HEK293 (cell line): ENCODE data around the gene FAM120B.

Experiments
- ZNF133 ChIP-seq: fragments of 450-650 bp; formaldehyde crosslinking; IDR thresholded peaks from 2 replicates; pipeline ENCODE4 v1.5.1; 2016; ENCODE audit warnings: missing biosample characterization, missing genetic modification characterization
- ZNF175 ChIP-seq: fragments of 450-650 bp; formaldehyde crosslinking; IDR thresholded peaks from 2 replicates; pipeline ENCODE4 v1.5.1; 2016; ENCODE audit warnings: missing biosample characterization, missing genetic modification characterization
- ZNF266 ChIP-seq: fragments of 450-650 bp; formaldehyde crosslinking; IDR thresholded peaks from 2 replicates; pipeline ENCODE4 v1.5.1; 2016; ENCODE audit warnings: missing biosample characterization, missing genetic modification characterization, low read depth
- ZNF549 ChIP-seq: fragments of 450-650 bp; IDR thresholded peaks from 2 replicates; pipeline ENCODE4 v1.5.1; 2018; ENCODE audit warnings: missing biosample characterization, missing genetic modification characterization, mild to moderate bottlenecking, inconsistent platforms, moderate library complexity
- TF ChIP-seq, protein P1 (sequence below): fragments of 450-650 bp; formaldehyde crosslinking; IDR thresholded peaks from 2 replicates; pipeline ENCODE4 v1.5.1; 2016; ENCODE audit warnings: missing biosample characterization, missing genetic modification characterization
- TF ChIP-seq, protein P2 (sequence below): sonication (generic); formaldehyde crosslinking; IDR thresholded peaks from 2 replicates; pipeline ENCODE4 v1.8.1; 2022; ENCODE audit warnings: mild to moderate bottlenecking, moderate library complexity, missing genetic modification reagents

DNA sequence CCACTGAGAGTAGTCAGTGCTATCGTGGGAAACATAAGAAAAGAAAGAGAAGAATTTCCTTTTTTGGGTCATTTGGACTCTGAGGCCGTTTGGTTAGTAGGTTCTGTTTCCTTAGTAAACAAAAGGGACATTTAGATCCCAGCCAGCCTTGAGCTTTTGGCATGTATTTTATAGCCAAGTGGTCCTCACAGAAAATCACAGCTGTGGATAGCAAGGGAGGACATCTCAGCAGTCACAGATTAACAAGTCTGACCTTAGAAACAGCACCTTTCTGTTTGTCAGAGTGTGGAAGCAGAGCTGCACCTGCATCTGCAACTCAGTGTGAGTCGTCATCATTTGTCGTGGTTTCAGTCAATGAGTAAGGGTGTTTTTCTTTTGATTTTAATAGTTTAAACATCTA lies 40.5 kb downstream of the FAM120B start:
- TF ChIP-seq, protein P1, sequence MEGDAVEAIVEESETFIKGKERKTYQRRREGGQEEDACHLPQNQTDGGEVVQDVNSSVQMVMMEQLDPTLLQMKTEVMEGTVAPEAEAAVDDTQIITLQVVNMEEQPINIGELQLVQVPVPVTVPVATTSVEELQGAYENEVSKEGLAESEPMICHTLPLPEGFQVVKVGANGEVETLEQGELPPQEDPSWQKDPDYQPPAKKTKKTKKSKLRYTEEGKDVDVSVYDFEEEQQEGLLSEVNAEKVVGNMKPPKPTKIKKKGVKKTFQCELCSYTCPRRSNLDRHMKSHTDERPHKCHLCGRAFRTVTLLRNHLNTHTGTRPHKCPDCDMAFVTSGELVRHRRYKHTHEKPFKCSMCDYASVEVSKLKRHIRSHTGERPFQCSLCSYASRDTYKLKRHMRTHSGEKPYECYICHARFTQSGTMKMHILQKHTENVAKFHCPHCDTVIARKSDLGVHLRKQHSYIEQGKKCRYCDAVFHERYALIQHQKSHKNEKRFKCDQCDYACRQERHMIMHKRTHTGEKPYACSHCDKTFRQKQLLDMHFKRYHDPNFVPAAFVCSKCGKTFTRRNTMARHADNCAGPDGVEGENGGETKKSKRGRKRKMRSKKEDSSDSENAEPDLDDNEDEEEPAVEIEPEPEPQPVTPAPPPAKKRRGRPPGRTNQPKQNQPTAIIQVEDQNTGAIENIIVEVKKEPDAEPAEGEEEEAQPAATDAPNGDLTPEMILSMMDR (tag by site-specific recombination) = no peak
- TF ChIP-seq, protein P2, sequence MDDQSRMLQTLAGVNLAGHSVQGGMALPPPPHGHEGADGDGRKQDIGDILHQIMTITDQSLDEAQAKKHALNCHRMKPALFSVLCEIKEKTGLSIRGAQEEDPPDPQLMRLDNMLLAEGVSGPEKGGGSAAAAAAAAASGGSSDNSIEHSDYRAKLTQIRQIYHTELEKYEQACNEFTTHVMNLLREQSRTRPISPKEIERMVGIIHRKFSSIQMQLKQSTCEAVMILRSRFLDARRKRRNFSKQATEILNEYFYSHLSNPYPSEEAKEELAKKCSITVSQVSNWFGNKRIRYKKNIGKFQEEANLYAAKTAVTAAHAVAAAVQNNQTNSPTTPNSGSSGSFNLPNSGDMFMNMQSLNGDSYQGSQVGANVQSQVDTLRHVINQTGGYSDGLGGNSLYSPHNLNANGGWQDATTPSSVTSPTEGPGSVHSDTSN (CRISPR knock-in tag) = no peak
- TF ChIP-seq ZNF133 (tag by site-specific recombination) = no peak
- TF ChIP-seq ZNF266 (tag by site-specific recombination) = no peak
- no peak for TF ChIP-seq ZNF549 (tag by site-specific recombination)
- TF ChIP-seq ZNF175 (tag by site-specific recombination) = no peak
